ENCODE measurements around the gene PIK3IP1. TPM values are rescaled to one million over a fixed set of nuclear protein-coding genes. Genes with fewer than 3 reads are reported as not detected.

The PIK3IP1 gene
- total and polyA plus RNA-seq, 9 of the 15 experiments (the other 6 are each of a cell fraction or from before 2014, with no cell fraction given), result 0.11 to 1.3 (median 0.77) TPM

DNA sequence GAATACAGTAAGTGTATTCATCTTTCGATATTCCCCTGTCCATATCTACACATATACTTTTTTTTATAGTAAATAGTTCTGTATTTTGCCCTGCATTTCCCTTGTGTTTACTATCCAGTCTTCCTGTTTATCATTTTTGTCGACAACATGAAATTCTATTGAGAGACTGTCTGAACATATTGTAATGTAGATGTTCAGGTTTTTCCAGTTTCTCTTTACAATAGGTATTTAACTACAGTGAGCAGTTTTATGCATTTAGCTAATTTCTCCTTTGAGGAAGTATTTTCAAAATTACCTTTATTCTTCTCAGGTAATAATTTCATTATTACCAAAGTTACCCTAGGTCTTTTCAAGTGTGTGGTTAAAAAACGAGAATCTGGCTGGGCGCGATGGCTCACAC lies 16.7 kb downstream of the PIK3IP1 start:
- ChIA-PET CTCF (ENCODE audit: low intra/inter-chr PET ratio) (no interaction called here), POLR2A (interaction anchor here (0.6 to 1.4 kb wide), 2 partner anchors 10 to 27 kb away, joined by 4 read pairs; no protein-coding TSS in a partner anchor)
- DNase-seq (ENCODE audit: extremely low read depth in 1 of 4, low spot score in 3 of 4) (no peak), ATAC-seq (no peak), FAIRE-seq (no peak)
- H3K27ac ChIP-seq (ENCODE audit: extremely low read depth, low read depth, low read length), result no peak overlapping the region
- no TSS peak for BruUV-seq (replicated peaks)
- no peaks in the 10 kb centered on the region for H4K20me1 ChIP-seq (replicated peaks; ENCODE audit: control insufficient read depth, insufficient read depth, low read length)
- H3K9ac ChIP-seq (ENCODE audit: insufficient read depth in 1 of 2, low read depth in 2 of 2, low read length in 2 of 2), result no peak overlapping the region
- H2AFZ ChIP-seq (ENCODE audit: low read depth, low read length), result no peak overlapping the region
- H3K9me1 ChIP-seq (ENCODE audit: control insufficient read depth, insufficient read depth, low read length), result no peaks in the 10 kb centered on the region
- H3K4me1 ChIP-seq (replicated peaks in 1 of 2; ENCODE audit: control insufficient read depth in 2 of 2, insufficient read depth in 2 of 2, low read length in 2 of 2), result peaks cover 0 to 2% of the 10 kb centered on the region in 2 experiments; a peak in 1 of 5 replicates
- intact Hi-C loops (cut with micrococcal nuclease), result no loop called here
- 90% methylated on average over 4 of the region's 5 CpGs for WGBS (ENCODE audit: insufficient coverage, low coverage, missing lambda C conversion rate)
- no peaks in the 10 kb centered on the region for H3K9me3 ChIP-seq (replicated peaks; ENCODE audit: control insufficient read depth, insufficient read depth, low read depth, low read length)
- H3K4me3 ChIP-seq, result no peak overlapping the region
- TF ChIP-seq HNRNPUL1 (IDR thresholded peaks at IDR 0.05; ENCODE audit: low read length), result no peak
- TF ChIP-seq TRIM24 (IDR thresholded peaks at IDR 0.05), result no peak
- TF ChIP-seq HDAC3 (IDR thresholded peaks at IDR 0.05; ENCODE audit: borderline replicate concordance, partially characterized antibody), result no peak
- no peak for TF ChIP-seq ARHGAP35 (IDR thresholded peaks at IDR 0.05; ENCODE audit: partially characterized antibody)
- no peak for TF ChIP-seq RUNX1 (IDR thresholded peaks at IDR 0.05; ENCODE audit: low read depth)
- TF ChIP-seq, protein P1, sequence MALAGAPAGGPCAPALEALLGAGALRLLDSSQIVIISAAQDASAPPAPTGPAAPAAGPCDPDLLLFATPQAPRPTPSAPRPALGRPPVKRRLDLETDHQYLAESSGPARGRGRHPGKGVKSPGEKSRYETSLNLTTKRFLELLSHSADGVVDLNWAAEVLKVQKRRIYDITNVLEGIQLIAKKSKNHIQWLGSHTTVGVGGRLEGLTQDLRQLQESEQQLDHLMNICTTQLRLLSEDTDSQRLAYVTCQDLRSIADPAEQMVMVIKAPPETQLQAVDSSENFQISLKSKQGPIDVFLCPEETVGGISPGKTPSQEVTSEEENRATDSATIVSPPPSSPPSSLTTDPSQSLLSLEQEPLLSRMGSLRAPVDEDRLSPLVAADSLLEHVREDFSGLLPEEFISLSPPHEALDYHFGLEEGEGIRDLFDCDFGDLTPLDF (CRISPR knock-in tag; IDR thresholded peaks at IDR 0.05), result no peak
- TF ChIP-seq PTBP1 (IDR thresholded peaks at IDR 0.05; ENCODE audit: low read depth, low read length), result no peak
- no peak for TF ChIP-seq MBD2 (IDR thresholded peaks at IDR 0.05; ENCODE audit: borderline replicate concordance, low read depth)
- no peak for TF ChIP-seq ZNF12 (CRISPR knock-in tag; IDR thresholded peaks at IDR 0.05)
- no peak for TF ChIP-seq KLF1 (tag; IDR thresholded peaks at IDR 0.05)
- TF ChIP-seq MTA3 (IDR thresholded peaks at IDR 0.05; ENCODE audit: borderline replicate concordance), result no peak
- no peak for TF ChIP-seq ZNF445 (CRISPR knock-in tag; IDR thresholded peaks at IDR 0.05; ENCODE audit: low read depth)
- TF ChIP-seq SPI1 (IDR thresholded peaks at IDR 0.05; ENCODE audit: borderline replicate concordance, low read depth, low read length), result no peak
- no peak for TF ChIP-seq STAG1 (CRISPR knock-in tag; IDR thresholded peaks at IDR 0.05; ENCODE audit: borderline replicate concordance)
- TF ChIP-seq RAD51 (IDR thresholded peaks at IDR 0.05; ENCODE audit: borderline replicate concordance, low read depth), result no peak
- no peak for TF ChIP-seq ZNF668 (CRISPR knock-in tag; IDR thresholded peaks at IDR 0.05)
- H3K36me3 ChIP-seq (ENCODE audit: control insufficient read depth, insufficient read depth, low read length), result peaks cover 24% of the 10 kb centered on the region; the same call in 2 of the 3 replicates
- in situ Hi-C loops (cut with MboI), result no loop called here
- no peaks in the 10 kb centered on the region for H3K27me3 ChIP-seq (ENCODE audit: control insufficient read depth in 2 of 2, insufficient read depth in 2 of 2, low read length in 2 of 2)
- H3K4me2 ChIP-seq (ENCODE audit: insufficient read depth, low read length), result no peak overlapping the region
- H3K79me2 ChIP-seq (ENCODE audit: control insufficient read depth, insufficient read depth, low read length), result no peaks in the 10 kb centered on the region
